ENCODE data around the gene DERL2. TPM values are rescaled to one million over a fixed set of nuclear protein-coding genes. Genes with fewer than 3 reads are reported as not detected.

The DERL2 gene
- total and polyA plus RNA-seq, 9 of the 15 experiments (the other 6 are each of a cell fraction or from before 2014, with no cell fraction given) = 11.5 to 105 (median 30.7) TPM

GRCh38 chr17:5486206-5487124, 487 bp upstream of the DERL2 start, which contains the start of gene MIS12 (continued):
- TF ChIP-seq NR0B1 (IDR thresholded peaks at IDR 0.05; ENCODE audit: partially characterized antibody) (no peak), SP2 (IDR thresholded peaks at IDR 0.05; ENCODE audit: extremely low read depth, low read depth, low read length, poor library complexity, severe bottlenecking) (peak; percentile 38), RHOXF2B (CRISPR knock-in tag; conservative IDR thresholded peaks at IDR 0.05) (no peak), POU5F1 (IDR thresholded peaks at IDR 0.05; ENCODE audit: borderline replicate concordance, low read depth, low read length, partially characterized antibody) (no peak), MBD1 (CRISPR knock-in tag; IDR thresholded peaks at IDR 0.05) (no peak), RNF219 (CRISPR knock-in tag; IDR thresholded peaks at IDR 0.05) (no peak), HMBOX1 (IDR thresholded peaks at IDR 0.05) (no peak), NR4A1 (CRISPR knock-in tag; IDR thresholded peaks at IDR 0.05) (no peak), NR4A1 (tag; IDR thresholded peaks at IDR 0.05) (0 out of 2 replicates have a peak, but pooled peaks have one; percentile 43), ZNF764 (CRISPR knock-in tag; IDR thresholded peaks at IDR 0.05; ENCODE audit: low read depth) (no peak), MAFF (IDR thresholded peaks at IDR 0.05; ENCODE audit: low read length) (no peak), SREBF2 (CRISPR knock-in tag; IDR thresholded peaks at IDR 0.05) (no peak), TAF7 (tag; IDR thresholded peaks at IDR 0.05) (peak; percentile 75), FOXA3 (CRISPR knock-in tag; conservative IDR thresholded peaks at IDR 0.05 in 1 of 2, IDR thresholded peaks at IDR 0.05 in 1 of 2) (no peak), ELF2 (CRISPR knock-in tag; IDR thresholded peaks at IDR 0.05) (no peak), ZFP30 (CRISPR knock-in tag; IDR thresholded peaks at IDR 0.05; ENCODE audit: borderline replicate concordance) (no peak), BHLHE40 (IDR thresholded peaks at IDR 0.05; ENCODE audit: low read length) (0 out of 2 replicates have a peak, but pooled peaks have one; percentile 2), FOXP1 (CRISPR knock-in tag; IDR thresholded peaks at IDR 0.05) (no peak), TCF7L2 (IDR thresholded peaks at IDR 0.05; ENCODE audit: low read depth, low read length) (no peak), CEBPB (tag; IDR thresholded peaks at IDR 0.05) (no peak), SMARCA5 (IDR thresholded peaks at IDR 0.05) (no peak), GTF2A2 (tag; IDR thresholded peaks at IDR 0.05) (no peak), NUFIP1 (IDR thresholded peaks at IDR 0.05; ENCODE audit: partially characterized antibody) (no peak)
